ENCODE results near the gene VTI1A. TPM values are rescaled to one million over a fixed set of nuclear protein-coding genes. Genes with fewer than 3 reads are reported as not detected.

VTI1A gene
- total RNA-seq, 1 donor from 2014 or later = 35.2 TPM

DNA sequence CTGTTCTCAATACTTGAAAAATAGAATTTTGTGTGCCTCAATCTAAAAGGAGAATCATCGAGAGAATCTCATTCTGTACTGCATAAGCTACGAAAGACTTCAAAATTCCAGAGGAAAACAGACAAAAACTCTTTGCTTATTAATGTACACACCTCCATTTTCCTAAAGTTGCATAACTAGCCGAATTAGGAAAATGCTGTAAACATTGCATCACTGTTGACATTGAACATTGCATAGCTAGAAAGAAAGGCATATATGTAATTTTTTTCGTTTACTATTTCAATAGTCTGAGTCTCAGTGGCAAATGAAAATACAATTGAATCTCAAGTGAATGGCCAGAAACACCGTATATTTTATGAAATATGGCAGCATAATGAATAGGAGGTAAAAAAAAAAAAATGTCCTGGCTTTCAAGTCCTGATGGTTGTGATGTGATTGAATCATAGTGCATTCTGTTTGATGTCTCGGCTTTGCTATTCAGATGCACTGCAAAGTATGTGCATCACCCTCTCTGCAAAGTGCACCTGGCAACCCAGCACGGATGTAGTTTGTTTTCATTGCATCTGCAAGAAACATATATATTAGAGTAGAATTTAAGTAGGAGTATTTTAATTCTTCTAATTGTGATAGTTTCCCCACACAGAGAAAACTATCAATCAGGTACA, 196.7 kb downstream of the VTI1A start:
- Mint-ChIP-seq H3K27ac (no peak overlapping the region), H3K9me3 (no peaks in the 10 kb centered on the region), H3K36me3 (ENCODE audit: low read depth) (no peaks in the 10 kb centered on the region), H3K4me3 (no peak overlapping the region), H3K4me1 (no peaks in the 10 kb centered on the region), H3K27me3 (no peaks in the 10 kb centered on the region)
- DNase-seq = no peak
- intact Hi-C loops (cut with micrococcal nuclease) = no loop called here

DNA sequence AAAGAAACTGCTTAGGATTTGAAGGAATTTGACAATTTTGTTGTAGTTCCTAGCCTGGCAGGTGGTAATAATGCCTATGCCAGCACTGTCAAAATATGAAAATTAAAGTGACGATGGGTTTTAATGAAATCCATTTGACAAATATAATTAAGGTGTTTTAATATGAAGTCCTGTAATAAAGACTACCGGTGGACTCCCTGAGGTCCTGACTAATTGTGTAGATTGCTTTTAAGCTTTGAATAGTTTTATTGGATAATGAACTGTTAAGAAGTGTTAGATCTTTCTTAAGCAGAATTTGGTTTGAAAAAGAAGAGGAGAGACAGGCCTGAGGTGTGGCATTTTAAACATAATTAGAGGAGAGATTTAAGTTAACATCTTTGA, 197.2 kb downstream of the VTI1A start:
- H3K4me1 Mint-ChIP-seq = no peaks in the 10 kb centered on the region
- intact Hi-C loops (cut with micrococcal nuclease) = no loop called here
- no peak overlapping the region for H3K4me3 Mint-ChIP-seq
- H3K27ac Mint-ChIP-seq = no peak overlapping the region
- no peaks in the 10 kb centered on the region for H3K36me3 Mint-ChIP-seq (ENCODE audit: low read depth)
- no peaks in the 10 kb centered on the region for H3K9me3 Mint-ChIP-seq
- DNase-seq = no peak
- H3K27me3 Mint-ChIP-seq = no peaks in the 10 kb centered on the region

DNA sequence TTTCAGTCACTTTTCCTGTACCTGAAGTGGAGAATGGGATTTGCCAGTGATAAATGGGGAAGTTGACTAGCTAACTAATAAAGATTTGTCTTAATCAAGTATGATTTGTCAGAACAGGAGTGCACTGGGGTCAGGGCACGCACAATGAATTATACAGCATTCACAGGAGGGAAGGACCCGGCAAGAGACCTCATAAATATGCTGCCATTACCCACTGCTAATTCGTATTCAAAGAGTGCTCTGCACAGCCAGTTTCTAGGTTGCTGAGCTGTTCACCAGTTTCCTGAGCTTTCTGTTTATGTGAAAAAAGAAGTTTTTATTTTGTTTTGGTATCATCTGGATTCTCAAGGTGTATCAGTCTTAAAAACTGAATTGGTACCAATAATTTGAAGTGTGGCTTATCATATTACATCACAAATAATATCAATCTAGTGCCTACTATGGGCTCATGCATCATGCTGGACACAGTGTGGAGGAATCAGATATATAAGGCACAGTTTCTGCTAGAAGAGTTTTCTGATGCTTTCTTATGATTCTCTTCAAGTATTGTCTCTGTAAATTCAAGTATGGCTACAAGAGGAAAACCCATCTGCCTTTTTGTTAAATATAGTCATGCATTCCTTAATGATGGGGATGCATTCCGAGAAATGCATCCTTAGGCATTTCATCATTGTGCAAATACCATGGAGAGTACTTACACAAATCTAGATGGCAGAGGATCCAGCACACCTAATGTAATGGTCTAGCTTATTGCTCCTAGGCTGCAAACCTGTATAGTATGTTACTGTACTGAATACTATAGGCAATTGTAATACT, 202.2 kb downstream of the VTI1A start:
- H3K36me3 Mint-ChIP-seq (ENCODE audit: low read depth) = no peaks in the 10 kb centered on the region
- no peak for DNase-seq
- no peaks in the 10 kb centered on the region for H3K27me3 Mint-ChIP-seq
- H3K4me3 Mint-ChIP-seq = no peak overlapping the region
- intact Hi-C loops (cut with micrococcal nuclease) = no loop called here
- no peaks in the 10 kb centered on the region for H3K4me1 Mint-ChIP-seq
- no peaks in the 10 kb centered on the region for H3K9me3 Mint-ChIP-seq
- H3K27ac Mint-ChIP-seq = no peak overlapping the region

DNA sequence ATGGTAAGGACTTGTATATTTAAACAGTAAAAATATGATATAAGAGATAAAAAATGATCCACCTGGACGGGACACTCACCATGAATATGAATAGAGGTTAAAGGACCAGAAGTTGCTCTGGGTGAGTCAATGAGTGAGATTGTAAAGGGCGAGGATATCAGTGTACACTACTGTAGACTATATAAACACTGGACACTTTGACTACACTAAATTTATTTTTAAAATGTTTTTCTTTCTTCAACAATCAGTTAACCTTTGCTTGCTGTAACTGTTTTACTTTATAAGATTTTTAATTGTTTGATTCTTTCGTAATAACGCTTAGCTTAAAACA, 202.8 kb downstream of the VTI1A start:
- H3K4me3 Mint-ChIP-seq = no peak overlapping the region
- H3K36me3 Mint-ChIP-seq (ENCODE audit: low read depth) = no peaks in the 10 kb centered on the region
- intact Hi-C loops (cut with micrococcal nuclease) = no loop called here
- no peaks in the 10 kb centered on the region for H3K27me3 Mint-ChIP-seq
- H3K4me1 Mint-ChIP-seq = no peaks in the 10 kb centered on the region
- no peak for DNase-seq
- no peak overlapping the region for H3K27ac Mint-ChIP-seq
- no peaks in the 10 kb centered on the region for H3K9me3 Mint-ChIP-seq

DNA sequence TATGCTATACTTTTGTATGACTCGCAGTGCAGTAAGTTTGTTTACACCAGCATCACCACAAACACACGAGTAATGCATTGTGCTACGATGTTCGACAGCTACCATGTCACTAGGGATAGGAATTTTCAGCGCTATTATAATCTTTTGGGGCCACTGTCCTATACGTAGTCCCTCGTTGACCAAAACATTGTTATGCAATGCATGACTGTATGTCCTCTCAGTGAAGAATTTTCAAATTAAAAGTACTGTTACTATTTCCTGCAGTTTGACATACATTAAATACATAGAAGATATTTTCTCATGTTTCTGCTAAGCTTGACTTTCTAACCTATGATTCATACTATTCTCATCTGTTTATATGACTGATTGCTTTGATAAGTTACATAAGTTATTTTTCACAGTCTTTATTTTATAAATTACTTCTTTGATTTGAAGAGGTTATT, 203.6 kb downstream of the VTI1A start:
- Mint-ChIP-seq H3K27me3 (no peaks in the 10 kb centered on the region), H3K36me3 (ENCODE audit: low read depth) (no peaks in the 10 kb centered on the region), H3K4me1 (no peaks in the 10 kb centered on the region)

DNA sequence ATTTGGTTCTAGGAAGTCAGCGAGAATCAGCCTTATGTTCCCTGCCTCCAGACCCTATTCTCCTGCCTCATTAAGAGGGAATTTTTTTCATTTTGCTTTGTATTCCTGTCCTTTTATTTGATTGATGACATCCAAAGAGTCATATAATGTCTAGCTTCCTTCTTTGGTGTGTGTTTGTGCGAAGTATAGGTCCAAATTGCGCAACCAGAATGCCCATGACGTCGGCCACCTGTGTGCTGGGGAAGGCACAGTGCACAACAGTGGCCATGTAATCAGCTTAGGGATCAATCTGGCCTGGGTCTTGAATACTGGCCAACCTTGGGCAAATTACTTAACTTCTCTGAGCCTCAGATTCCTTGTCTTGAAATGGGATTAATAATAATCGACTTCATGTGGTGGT, 206.2 kb downstream of the VTI1A start:
- Mint-ChIP-seq H3K4me3 (no peak overlapping the region), H3K27ac (no peak overlapping the region), H3K4me1 (no peaks in the 10 kb centered on the region), H3K27me3 (no peaks in the 10 kb centered on the region), H3K9me3 (no peaks in the 10 kb centered on the region), H3K36me3 (ENCODE audit: low read depth) (no peaks in the 10 kb centered on the region)
- no peak for DNase-seq
- intact Hi-C loops (cut with micrococcal nuclease) = no loop called here

More for the DNA sequence above, 203.6 kb downstream of the VTI1A start:
- H3K9me3 Mint-ChIP-seq = no peaks in the 10 kb centered on the region
- DNase-seq = no peak
- intact Hi-C loops (cut with micrococcal nuclease) = no loop called here
- H3K4me3 Mint-ChIP-seq = no peak overlapping the region
- H3K27ac Mint-ChIP-seq = no peak overlapping the region

DNA sequence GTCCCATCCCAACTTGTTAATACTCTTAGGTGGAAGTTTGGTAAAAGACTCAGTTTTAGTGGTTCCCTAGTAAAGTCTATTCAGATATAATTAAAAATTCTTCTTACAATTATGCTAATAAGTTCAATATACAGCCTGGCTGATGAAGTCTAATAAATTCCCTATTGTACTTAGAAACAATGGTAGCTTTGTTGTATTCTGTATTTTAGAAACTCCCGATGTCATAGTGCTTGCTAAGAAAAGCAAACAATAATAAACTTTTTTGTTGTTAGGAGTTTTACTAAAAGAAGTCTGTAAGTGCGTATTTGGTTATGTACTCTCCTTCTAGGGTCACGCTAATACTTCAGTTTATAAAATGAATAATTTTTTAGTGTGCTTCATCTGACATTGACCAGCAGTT, 206.8 kb downstream of the VTI1A start:
- Mint-ChIP-seq H3K27me3 (no peaks in the 10 kb centered on the region), H3K36me3 (ENCODE audit: low read depth) (no peaks in the 10 kb centered on the region), H3K4me1 (no peaks in the 10 kb centered on the region), H3K9me3 (no peaks in the 10 kb centered on the region), H3K4me3 (no peak overlapping the region), H3K27ac (no peak overlapping the region)
- no peak for DNase-seq
- intact Hi-C loops (cut with micrococcal nuclease) = no loop called here

DNA sequence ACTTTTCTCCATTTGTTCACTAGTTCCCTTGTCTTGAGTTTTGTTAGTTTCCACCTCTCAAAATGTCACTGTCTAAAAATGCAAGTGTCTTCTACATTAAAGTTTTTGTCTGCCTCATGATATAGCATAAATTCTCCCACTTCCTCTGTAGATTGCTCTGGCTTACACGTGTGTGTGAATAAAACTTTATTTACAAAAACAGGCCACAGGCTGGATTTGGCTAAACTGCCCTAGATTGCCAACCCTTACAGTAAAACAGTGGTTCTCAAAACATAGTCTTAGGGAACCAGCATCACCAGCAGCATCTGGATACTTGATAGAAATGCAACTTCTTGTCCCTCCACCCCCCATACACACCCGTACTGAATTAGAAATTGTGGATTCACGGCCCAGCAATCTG, 207.8 kb downstream of the VTI1A start:
- H3K27ac Mint-ChIP-seq = no peak overlapping the region
- intact Hi-C loops (cut with micrococcal nuclease) = no loop called here

DNA sequence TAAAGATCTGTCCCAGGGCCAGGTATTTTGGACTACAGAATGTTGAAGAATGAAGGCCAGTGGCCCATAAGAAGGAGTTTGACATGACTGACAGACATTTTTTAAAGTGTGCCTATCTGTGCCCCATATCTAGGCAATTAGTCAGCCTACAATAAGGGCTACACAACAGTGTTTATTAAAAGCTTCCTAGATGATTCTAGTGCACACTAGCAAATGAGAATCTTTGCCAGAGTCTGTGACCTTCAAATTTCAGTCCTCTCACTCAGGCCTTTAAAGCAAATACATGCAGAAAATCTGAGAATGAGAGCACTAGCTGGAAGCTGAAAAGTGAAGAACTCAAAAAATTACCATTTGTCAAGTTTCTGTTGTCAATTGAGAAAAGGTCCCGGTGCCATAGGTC, 208.7 kb downstream of the VTI1A start:
- intact Hi-C loops (cut with micrococcal nuclease) = no loop called here
- Mint-ChIP-seq H3K36me3 (ENCODE audit: low read depth) (no peaks in the 10 kb centered on the region), H3K4me3 (no peak overlapping the region), H3K27me3 (no peaks in the 10 kb centered on the region), H3K9me3 (no peaks in the 10 kb centered on the region), H3K4me1 (no peaks in the 10 kb centered on the region), H3K27ac (no peak overlapping the region)
- no peak for DNase-seq

More for the DNA sequence above, 207.8 kb downstream of the VTI1A start:
- Mint-ChIP-seq H3K4me1 (no peaks in the 10 kb centered on the region), H3K4me3 (no peak overlapping the region), H3K27me3 (no peaks in the 10 kb centered on the region), H3K36me3 (ENCODE audit: low read depth) (no peaks in the 10 kb centered on the region), H3K9me3 (no peaks in the 10 kb centered on the region)
- no peak for DNase-seq

DNA sequence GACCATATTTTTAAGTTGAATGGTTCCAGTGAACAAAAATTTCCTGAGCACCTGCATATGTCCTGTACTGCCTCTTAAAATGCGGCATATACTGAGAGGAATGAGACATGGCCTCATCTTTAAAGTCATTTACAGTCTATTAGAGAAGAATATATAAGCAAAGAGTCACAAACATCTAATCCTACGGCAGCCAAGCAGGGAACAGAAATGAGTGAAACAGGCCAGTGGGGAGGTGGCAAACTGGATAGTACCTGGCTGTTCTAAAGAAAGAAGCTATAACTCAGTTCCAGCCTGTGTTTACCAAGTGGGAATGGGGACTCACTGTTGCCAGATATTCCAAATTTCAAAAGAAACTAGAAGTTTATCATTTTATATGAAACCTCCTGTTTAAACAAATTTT, 211.4 kb downstream of the VTI1A start:
- intact Hi-C loops (cut with micrococcal nuclease) = no loop called here
- Mint-ChIP-seq H3K27ac (no peak overlapping the region), H3K9me3 (no peaks in the 10 kb centered on the region), H3K36me3 (ENCODE audit: low read depth) (no peaks in the 10 kb centered on the region), H3K27me3 (no peaks in the 10 kb centered on the region), H3K4me3 (no peak overlapping the region), H3K4me1 (no peaks in the 10 kb centered on the region)
- no peak for DNase-seq

DNA sequence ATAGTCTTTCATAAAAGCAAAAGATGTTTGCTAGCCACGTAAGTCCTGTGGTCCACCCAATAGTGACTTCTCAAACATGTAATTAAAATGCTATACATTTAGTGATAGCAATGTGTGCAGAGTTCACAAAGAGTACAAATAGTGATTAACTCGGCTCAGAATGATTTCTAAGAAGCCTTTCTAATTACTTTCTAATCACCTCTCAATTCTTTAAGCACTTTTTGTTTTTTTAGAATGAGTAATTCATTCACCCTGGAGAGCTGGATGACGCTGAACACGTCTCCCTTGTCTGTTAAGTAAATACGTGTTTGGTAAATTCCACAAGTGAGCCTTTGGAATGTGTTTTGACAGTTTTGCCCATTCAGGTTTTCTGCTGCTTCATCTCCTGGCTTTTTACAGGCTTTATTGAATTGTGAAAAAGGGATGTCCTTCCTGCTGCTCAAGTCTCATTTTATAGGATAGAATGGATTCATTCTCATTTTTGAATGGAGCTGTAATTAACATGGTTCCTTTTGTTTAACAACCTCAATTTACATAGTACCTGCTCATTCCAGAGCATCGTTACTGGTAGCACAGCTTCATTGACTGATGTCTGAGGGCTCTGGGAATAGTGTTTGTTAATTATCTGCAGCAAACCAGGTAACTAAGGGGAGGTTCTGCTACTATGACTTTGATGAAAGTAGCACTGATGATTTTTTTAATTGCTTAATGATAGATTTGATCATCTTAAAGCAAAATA, 212.1 kb downstream of the VTI1A start:
- H3K4me1 Mint-ChIP-seq = no peaks in the 10 kb centered on the region
- intact Hi-C loops (cut with micrococcal nuclease) = no loop called here
- H3K4me3 Mint-ChIP-seq = no peak overlapping the region
- no peaks in the 10 kb centered on the region for H3K27me3 Mint-ChIP-seq
- no peaks in the 10 kb centered on the region for H3K36me3 Mint-ChIP-seq (ENCODE audit: low read depth)
- no peaks in the 10 kb centered on the region for H3K9me3 Mint-ChIP-seq
- DNase-seq = no peak
- H3K27ac Mint-ChIP-seq = no peak overlapping the region

DNA sequence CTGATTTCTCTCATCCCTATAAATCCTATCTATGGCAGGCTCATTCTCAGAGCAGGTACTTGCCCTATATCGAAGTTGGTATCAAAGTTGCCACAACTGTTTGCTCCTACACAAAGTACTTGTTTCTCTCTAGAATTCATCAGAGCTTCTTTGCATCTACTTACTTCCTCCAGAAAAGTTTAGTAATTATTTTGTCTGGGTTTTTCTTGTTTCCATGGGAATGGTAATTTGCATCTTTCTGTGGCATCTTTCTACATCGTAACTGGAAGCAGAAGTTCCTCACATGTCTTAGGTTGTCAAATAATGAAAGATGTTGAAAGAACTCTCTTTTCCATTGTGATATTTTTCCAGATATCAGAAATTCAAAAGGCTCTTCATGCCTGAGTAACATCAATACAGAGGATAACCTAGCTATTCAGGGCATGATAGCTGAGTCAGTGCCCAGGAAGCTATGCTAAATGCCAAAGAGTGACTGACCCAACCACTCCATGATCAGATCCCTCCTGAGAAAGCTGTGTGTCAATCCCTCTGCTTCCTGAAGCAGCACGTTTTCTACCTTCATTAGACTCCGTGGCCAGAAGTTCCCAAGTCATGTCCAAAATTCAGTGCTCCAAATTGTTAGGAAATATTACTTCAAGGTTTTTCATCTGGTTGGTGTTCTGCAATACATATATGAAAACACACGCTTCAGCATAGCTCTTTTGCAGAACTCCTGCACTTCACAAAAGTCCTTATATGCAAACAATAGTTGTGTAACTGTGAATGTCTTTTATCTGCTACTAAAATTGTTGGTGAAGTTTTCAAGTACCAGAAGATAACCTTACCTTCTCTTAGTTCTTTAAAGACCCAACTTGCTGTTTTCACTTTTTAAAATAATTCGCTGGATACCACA, 216.5 kb downstream of the VTI1A start:
- Mint-ChIP-seq H3K9me3 (no peaks in the 10 kb centered on the region), H3K4me3 (no peak overlapping the region), H3K27ac (no peak overlapping the region), H3K27me3 (no peaks in the 10 kb centered on the region), H3K4me1 (no peaks in the 10 kb centered on the region), H3K36me3 (ENCODE audit: low read depth) (no peaks in the 10 kb centered on the region)
- no peak for DNase-seq
- intact Hi-C loops (cut with micrococcal nuclease) = no loop called here

DNA sequence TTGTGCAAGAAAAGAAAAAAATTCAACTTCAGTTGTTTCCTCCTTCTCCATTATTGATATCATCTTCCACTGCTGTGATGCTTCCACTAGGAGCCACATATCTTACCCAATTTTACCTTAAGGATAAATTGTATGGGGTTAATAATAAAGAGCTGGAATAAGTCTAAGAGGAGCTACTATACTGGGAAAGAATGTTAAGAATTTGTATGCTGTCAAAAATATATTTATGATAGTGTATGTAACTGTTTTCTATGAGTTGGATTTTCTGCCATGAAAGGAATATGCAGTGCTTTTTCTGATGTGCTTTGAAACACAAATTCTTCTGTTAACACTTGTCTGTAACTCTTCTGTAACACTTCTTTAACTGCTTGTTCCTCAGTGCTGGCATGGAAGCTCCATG, 219.1 kb downstream of the VTI1A start:
- H3K27me3 Mint-ChIP-seq = no peaks in the 10 kb centered on the region
- H3K4me3 Mint-ChIP-seq = no peak overlapping the region
- DNase-seq = no peak
- intact Hi-C loops (cut with micrococcal nuclease) = no loop called here
- H3K36me3 Mint-ChIP-seq (ENCODE audit: low read depth) = peaks cover 5% of the 10 kb centered on the region
- no peaks in the 10 kb centered on the region for H3K4me1 Mint-ChIP-seq
- H3K9me3 Mint-ChIP-seq = no peaks in the 10 kb centered on the region
- no peak overlapping the region for H3K27ac Mint-ChIP-seq
